SK-N-SH treated with all-trans-retinoic acid at 6 μM for 48 hours (cell line): ENCODE measurements around the gene CDH5.

Experiments
- ATAC-seq: fragments of 200-7000 bp; cut with Tn5 transposase; 3 replicates; pipeline ENCODE4 v1.9.1; 2020; ENCODE audit warnings: mild to moderate bottlenecking, moderate library complexity
- BACH2 ChIP-seq: fragments of 250-450 bp; sonication (Bioruptor Pico); IDR thresholded peaks from 2 replicates; pipeline ENCODE4 v1.9.0; 2021; ENCODE audit warnings: mild to moderate bottlenecking, borderline replicate concordance
- CREB5 ChIP-seq: fragments of 250-450 bp; sonication (Bioruptor Pico); IDR thresholded peaks from 2 replicates; pipeline ENCODE4 v1.5.1; 2020; ENCODE audit warnings: low read depth, mild to moderate bottlenecking, moderate library complexity
- CSDC2 ChIP-seq: fragments of 250-450 bp; sonication (Bioruptor Pico); IDR thresholded peaks from 2 replicates; pipeline ENCODE4 v1.5.0; 2020; ENCODE audit warnings: mild to moderate bottlenecking, moderate library complexity
- ESRRG ChIP-seq: fragments of 250-450 bp; sonication (Bioruptor Pico); IDR thresholded peaks from 2 replicates; pipeline ENCODE4 v1.6.1; 2021; ENCODE audit warnings: mild to moderate bottlenecking
- OSR1 ChIP-seq: fragments of 250-450 bp; sonication (Bioruptor Pico); IDR thresholded peaks from 2 replicates; pipeline ENCODE4 v1.8.0; 2022; ENCODE audit warnings: moderate library complexity, mild to moderate bottlenecking, inconsistent platforms
- PATZ1 ChIP-seq: fragments of 250-450 bp; sonication (Bioruptor Pico); IDR thresholded peaks from 2 replicates; pipeline ENCODE4 v1.8.0; 2020; ENCODE audit warnings: mild to moderate bottlenecking, moderate library complexity, borderline replicate concordance
- POU6F1 ChIP-seq: fragments of 250-450 bp; sonication (Bioruptor Pico); IDR thresholded peaks from 2 replicates; pipeline ENCODE4 v1.8.0; 2021; ENCODE audit warnings: low read depth, mild to moderate bottlenecking, moderate library complexity, borderline replicate concordance
- PPARA ChIP-seq: fragments of 250-450 bp; sonication (Bioruptor Pico); IDR thresholded peaks from 2 replicates; pipeline ENCODE4 v1.5.0; 2020; ENCODE audit warnings: mild to moderate bottlenecking, borderline replicate concordance
- RARB ChIP-seq: fragments of 250-450 bp; sonication (Bioruptor Pico); IDR thresholded peaks from 2 replicates; pipeline ENCODE4 v1.8.0; 2021; ENCODE audit warnings: mild to moderate bottlenecking, moderate library complexity
- SNAI2 ChIP-seq: fragments of 250-450 bp; sonication (Bioruptor Pico); IDR thresholded peaks from 2 replicates; pipeline ENCODE4 v1.5.0; 2020; ENCODE audit warnings: mild to moderate bottlenecking, moderate library complexity
- TCF4 ChIP-seq: fragments of 250-450 bp; sonication (Bioruptor Pico); IDR thresholded peaks from 2 replicates; pipeline ENCODE4 v1.8.0; 2021; ENCODE audit warnings: mild to moderate bottlenecking, moderate library complexity, borderline replicate concordance
- TOX ChIP-seq: fragments of 250-450 bp; sonication (Bioruptor Pico); IDR thresholded peaks from 2 replicates; pipeline ENCODE4 v1.8.0; 2021; ENCODE audit warnings: mild to moderate bottlenecking, moderate library complexity, borderline replicate concordance
- TSHZ2 ChIP-seq: fragments of 250-450 bp; sonication (Bioruptor Pico); IDR thresholded peaks from 2 replicates; pipeline ENCODE4 v1.5.0; 2020; ENCODE audit warnings: mild to moderate bottlenecking, moderate library complexity
- ZC3H10 ChIP-seq: fragments of 250-450 bp; sonication (Bioruptor Pico); IDR thresholded peaks from 2 replicates; pipeline ENCODE4 v1.5.1; 2021; ENCODE audit warnings: mild to moderate bottlenecking, moderate library complexity
- ZFP3 ChIP-seq: fragments of 250-450 bp; sonication (Bioruptor Pico); IDR thresholded peaks from 2 replicates; pipeline ENCODE4 v1.5.0; 2020; ENCODE audit warnings: mild to moderate bottlenecking, moderate library complexity
- ZFP30 ChIP-seq: fragments of 450-650 bp; formaldehyde crosslinking; IDR thresholded peaks from 2 replicates; pipeline ENCODE4 v1.5.0; 2022; ENCODE audit warnings: mild to moderate bottlenecking, moderate library complexity
- ZNF565 ChIP-seq: fragments of 450-650 bp; formaldehyde crosslinking; conservative IDR thresholded peaks from 2 replicates; pipeline ENCODE4 v1.5.0; 2020; ENCODE audit warnings: low read depth, mild to moderate bottlenecking, moderate library complexity
- ZNF70 ChIP-seq: fragments of 450-650 bp; formaldehyde crosslinking; IDR thresholded peaks from 2 replicates; pipeline ENCODE4 v1.5.0; 2020; ENCODE audit warnings: mild to moderate bottlenecking, moderate library complexity
- ZNF8 ChIP-seq: fragments of 450-650 bp; formaldehyde crosslinking; IDR thresholded peaks from 2 replicates; pipeline ENCODE4 v1.5.0; 2020; ENCODE audit warnings: mild to moderate bottlenecking, moderate library complexity

Gene CDH5

GRCh38 chr16:66388350-66389139, 22.1 kb downstream of the CDH5 start:
- TF ChIP-seq CSDC2 (CRISPR knock-in tag) (no peak), ZNF70 (no peak), TOX (CRISPR knock-in tag) (no peak), ZNF565 (CRISPR knock-in tag) (no peak), ZC3H10 (CRISPR knock-in tag) (no peak), SNAI2 (CRISPR knock-in tag) (no peak), ZFP3 (no peak), PATZ1 (CRISPR knock-in tag) (no peak), BACH2 (no peak), OSR1 (CRISPR knock-in tag) (no peak), POU6F1 (no peak), TCF4 (no peak), TSHZ2 (CRISPR knock-in tag) (no peak), ZNF8 (no peak), ZFP30 (no peak), ESRRG (no peak)
- no peak for ATAC-seq

- TF ChIP-seq CSDC2 (CRISPR knock-in tag) (no peak), TOX (CRISPR knock-in tag) (no peak), ZC3H10 (CRISPR knock-in tag) (no peak), TCF4 (no peak), PPARA (CRISPR knock-in tag) (no peak), ZFP30 (no peak), PATZ1 (CRISPR knock-in tag) (no peak), RARB (no peak), ZNF8 (no peak), ZNF565 (CRISPR knock-in tag) (no peak), SNAI2 (CRISPR knock-in tag) (no peak), CREB5 (no peak)
Observed at GRCh38 chr16:66389256-66390176, 23.0 kb downstream of the CDH5 start.

More at GRCh38 chr16:66389256-66390176, 23.0 kb downstream of the CDH5 start:
- no peak for ATAC-seq
